ENCODE measurements around the gene NOTUM. TPM values are rescaled to one million over a fixed set of nuclear protein-coding genes. Genes with fewer than 3 reads are reported as not detected.

The NOTUM gene
- polyA plus RNA-seq, 3 donors = not detected

DNA sequence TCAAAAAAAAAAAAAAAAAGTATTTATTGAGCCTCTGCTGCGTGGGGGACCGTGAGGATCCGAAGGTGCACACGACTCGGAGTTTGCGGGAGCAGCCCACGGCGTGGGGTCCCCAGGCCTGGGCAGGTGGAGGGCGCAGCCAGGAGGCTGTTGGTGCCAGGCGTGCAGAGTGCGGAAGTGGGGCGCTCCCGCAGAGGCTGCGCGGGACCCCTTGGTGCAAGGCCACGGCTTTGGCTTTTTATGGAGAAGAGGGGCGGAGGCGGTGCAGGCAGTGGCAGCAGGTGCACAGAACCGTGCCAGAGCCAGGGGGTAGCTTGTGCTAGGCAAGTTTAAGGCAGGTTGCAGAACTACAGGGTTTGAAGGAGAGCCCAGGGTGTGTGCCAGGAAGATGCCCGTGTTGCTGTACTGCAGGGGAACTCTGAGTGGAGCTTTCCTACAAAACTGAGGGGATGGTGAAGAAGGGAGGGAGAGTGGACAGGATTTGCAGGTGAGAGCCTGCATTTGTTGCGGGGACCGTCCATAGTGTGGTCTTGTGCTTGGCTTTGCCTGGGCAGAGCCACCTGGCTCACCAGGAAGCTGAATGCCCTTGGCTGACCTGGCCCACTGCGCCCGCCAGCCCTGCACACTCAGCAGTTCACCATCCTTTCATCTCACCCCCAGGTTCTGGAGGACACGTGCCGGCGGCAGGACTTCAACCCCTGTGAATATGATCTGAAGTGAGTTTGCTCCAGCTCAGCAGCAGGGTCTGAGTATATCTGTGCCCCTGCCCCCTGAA, 17.7 kb upstream of the NOTUM start:
- Mint-ChIP-seq H3K36me3 (peaks cover 18 to 38% of the 10 kb centered on the region in 2 donors), H3K27ac (peak overlapping the region in 1 of 7 donors; percentile 50), H3K4me3 (peak overlapping the region; percentile 75 to 80)

More for the DNA sequence above, 17.7 kb upstream of the NOTUM start:
- no peak for TF ChIP-seq CTCF (IDR thresholded peaks at IDR 0.05)
- intact Hi-C loops (cut with micrococcal nuclease) = loop anchor here (5.0 kb wide), 2 partner anchors 44 to 51 kb away; partner anchors contain the start of genes CENPX (in 1 of the 2), LRRC45 (in 1 of the 2) and MAFG (in 1 of the 2)
- H3K27me3 Mint-ChIP-seq (ENCODE audit: low read depth in 3 of 3) = peaks cover 2 to 7% (median 5%) of the 10 kb centered on the region in 3 donors
- H3K4me1 Mint-ChIP-seq = peaks cover 38% of the 10 kb centered on the region
- WGBS (ENCODE audit: insufficient coverage) = 96% methylated on average over 20 of the region's 27 CpGs
- H3K9me3 Mint-ChIP-seq = peaks cover 0 to 6% (median under 1%) of the 10 kb centered on the region in 7 donors
- Histone ChIP-seq H3K4me3 (replicated peaks in 1 of 3; ENCODE audit: low read depth in 2 of 3, low read length in 3 of 3) (peak overlapping the region in 2 of 3 experiments; percentile 73 to 80), H3K36me3 (replicated peaks in 1 of 2; ENCODE audit: control insufficient read depth in 1 of 2, insufficient read depth in 2 of 2, low read length in 2 of 2) (peaks cover 3 to 9% of the 10 kb centered on the region in 2 donors), H3K4me2 (replicated peaks; ENCODE audit: extremely low read depth, low read length, poor library complexity, severe bottlenecking) (peak overlapping the region; percentile 92), H3K27me3 (ENCODE audit: control insufficient read depth in 2 of 2, insufficient read depth in 2 of 2, low read length in 2 of 2) (no peaks in the 10 kb centered on the region), H3K79me2 (ENCODE audit: insufficient read depth, low read length) (peaks cover 12% of the 10 kb centered on the region), H3K27ac (ENCODE audit: low read depth in 1 of 2, low read length in 2 of 2) (no peak overlapping the region), H3K9ac (ENCODE audit: insufficient read depth, low read length, poor library complexity, severe bottlenecking) (no peak overlapping the region), H3K4me1 (ENCODE audit: control insufficient read depth in 1 of 2, insufficient read depth in 2 of 2, low read length in 2 of 2) (peaks cover 24 to 30% of the 10 kb centered on the region in 2 donors), H2AFZ (ENCODE audit: insufficient read depth, low read depth, low read length, poor library complexity, severe bottlenecking) (no peak overlapping the region), H4K20me1 (ENCODE audit: insufficient read depth, low read length) (no peaks in the 10 kb centered on the region), H3K9me3 (replicated peaks in 1 of 2; ENCODE audit: control insufficient read depth in 1 of 2, insufficient read depth in 1 of 2, low read length in 2 of 2) (peaks cover under 1 to 1% of the 10 kb centered on the region in 2 donors)
- no peak for DNase-seq

All from CD14-positive monocyte (primary cell).